ENCODE results near the gene MRPS6.

DNA sequence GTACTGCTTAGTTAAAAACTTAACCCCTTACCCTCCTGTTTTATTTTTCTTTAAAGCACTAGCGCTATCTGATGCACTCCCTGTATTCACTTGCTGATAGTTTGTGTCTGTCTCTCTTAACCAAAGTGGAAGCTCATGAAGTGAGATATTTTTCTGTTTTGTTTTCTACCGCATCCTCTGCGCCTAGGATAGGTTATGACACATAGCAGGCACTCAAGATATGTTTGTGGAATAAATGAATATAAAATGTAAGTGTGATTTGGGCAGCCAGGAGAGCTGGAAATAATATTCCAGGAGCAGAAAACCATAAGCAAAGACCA lies 49.0 kb upstream of the MRPS6 start:
- TF ChIP-seq, protein P1, sequence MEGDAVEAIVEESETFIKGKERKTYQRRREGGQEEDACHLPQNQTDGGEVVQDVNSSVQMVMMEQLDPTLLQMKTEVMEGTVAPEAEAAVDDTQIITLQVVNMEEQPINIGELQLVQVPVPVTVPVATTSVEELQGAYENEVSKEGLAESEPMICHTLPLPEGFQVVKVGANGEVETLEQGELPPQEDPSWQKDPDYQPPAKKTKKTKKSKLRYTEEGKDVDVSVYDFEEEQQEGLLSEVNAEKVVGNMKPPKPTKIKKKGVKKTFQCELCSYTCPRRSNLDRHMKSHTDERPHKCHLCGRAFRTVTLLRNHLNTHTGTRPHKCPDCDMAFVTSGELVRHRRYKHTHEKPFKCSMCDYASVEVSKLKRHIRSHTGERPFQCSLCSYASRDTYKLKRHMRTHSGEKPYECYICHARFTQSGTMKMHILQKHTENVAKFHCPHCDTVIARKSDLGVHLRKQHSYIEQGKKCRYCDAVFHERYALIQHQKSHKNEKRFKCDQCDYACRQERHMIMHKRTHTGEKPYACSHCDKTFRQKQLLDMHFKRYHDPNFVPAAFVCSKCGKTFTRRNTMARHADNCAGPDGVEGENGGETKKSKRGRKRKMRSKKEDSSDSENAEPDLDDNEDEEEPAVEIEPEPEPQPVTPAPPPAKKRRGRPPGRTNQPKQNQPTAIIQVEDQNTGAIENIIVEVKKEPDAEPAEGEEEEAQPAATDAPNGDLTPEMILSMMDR (conservative IDR thresholded peaks at IDR 0.05 in 1 of 2, IDR thresholded peaks at IDR 0.05 in 1 of 2; ENCODE audit: extremely low read depth in 1 of 2, insufficient read depth in 1 of 2, low read depth in 1 of 2, low read length in 2 of 2) = no peak
- no peak for TF ChIP-seq EZH2 (IDR thresholded peaks at IDR 0.05; ENCODE audit: borderline replicate concordance, low read length)
